HT-29 (cell line): Measurements from ENCODE around the gene PTPRK. TPM values are rescaled to one million over a fixed set of nuclear protein-coding genes. Genes with fewer than 3 reads are reported as not detected.
A peak's percentile ranks its signal among the peaks of the same experiment; 100 is the strongest.

ENCODE experiments used
- DNase-seq: peaks from one replicate; pipeline ENCODE4 v3.0.0-alpha.2; 2015; ENCODE audit warnings: low spot score
- total RNA-seq: library from RNA; depleted of rRNA; stranded (reverse); fragments of >200 nt; shearing (Covaris generic); gene quantifications from 2 replicates; pipeline ENCODE4 v1.2.3, GENCODE V29; 2014

The PTPRK gene
- total RNA-seq, 1 experiment from 2014 or later = 190 TPM

DNA sequence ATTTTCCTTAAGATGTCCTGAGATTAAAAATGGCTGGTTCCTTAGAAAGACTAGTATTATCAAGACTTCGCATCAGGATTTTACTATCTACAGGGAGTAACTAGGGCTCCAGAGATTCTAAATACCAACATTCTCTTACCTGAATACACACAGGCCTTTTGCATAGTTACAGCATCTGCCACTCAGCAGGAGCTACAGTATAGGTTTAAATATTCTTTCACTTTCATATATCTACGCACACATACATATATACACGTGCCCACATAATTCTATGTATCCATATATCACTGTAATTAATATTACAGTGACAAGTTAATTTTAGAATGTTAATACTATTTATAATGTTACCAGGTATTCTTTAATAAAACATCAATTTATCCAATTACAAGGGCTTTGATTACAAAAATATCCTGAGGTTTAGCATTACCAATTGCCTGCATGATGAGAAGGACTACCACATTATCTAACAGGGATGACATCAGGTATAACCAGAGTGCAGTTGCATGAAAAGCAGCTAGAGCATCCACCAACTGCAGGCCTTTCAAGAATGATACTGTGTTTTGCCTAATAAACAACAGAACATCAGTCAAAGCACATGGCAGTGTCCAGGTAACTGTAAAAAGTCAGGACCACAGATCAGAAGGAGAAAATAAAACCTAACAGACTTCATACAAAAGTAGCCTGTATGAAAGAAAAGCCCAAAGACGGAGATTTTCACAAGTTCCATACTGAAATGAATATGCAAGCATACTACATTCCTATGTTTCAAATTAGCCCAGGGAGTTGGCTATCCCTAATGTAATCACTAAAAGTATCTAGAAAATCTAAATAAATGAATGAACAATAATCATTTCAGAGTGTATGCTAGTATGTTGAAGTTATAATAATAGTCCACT, 268.7 kb downstream of the PTPRK start:
- no peak for DNase-seq

DNA sequence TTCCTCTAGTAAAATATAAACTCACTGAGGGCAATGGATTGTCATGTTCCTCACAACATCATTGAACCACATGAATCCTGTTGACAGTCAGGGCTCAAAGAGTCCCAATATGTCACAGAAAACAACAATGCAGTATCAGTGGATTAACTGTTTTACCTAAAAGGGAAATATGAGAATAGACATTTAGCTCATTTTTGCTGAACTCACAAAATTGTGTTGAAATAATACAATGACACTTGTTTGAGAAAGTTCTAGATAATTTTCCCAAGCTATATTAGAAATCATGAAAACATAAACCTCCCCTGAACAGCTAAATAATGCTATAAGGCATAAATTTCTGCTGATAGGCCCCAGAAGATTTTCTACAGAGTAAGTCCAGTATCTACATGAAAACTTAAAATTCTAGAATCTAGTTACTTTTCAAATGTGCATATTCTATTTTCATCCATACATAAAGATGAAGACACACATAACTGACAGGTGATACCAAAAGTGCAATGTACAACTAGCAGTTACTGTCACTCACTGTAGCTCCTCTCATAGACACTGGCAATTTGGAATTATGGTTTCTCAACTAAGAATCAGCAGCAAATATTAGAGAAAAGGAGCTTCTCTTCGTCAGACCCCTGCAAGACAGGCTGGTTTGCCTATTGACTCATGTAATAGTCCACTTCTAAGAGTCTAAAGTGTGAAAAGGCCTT, 269.9 kb downstream of the PTPRK start:
- DNase-seq = no peak

DNA sequence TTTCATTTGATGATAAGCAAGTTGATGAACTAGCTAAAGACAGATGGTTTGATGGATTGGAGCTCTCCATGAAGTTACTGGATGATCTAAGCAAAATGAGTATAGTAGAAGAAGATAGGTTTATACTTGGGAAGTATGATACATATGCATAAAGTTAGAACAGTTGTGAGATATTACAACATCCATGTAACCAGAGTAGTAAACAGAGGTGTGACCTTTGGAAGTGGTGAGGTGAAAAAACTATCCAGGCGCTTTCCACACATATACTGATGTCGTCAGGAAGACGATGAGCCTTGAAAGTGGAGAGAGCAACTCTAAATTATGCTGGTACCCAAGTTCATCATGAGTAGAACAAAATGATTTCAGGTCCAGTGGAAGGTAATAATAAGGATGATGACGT, 271.0 kb downstream of the PTPRK start:
- no peak for DNase-seq

DNA sequence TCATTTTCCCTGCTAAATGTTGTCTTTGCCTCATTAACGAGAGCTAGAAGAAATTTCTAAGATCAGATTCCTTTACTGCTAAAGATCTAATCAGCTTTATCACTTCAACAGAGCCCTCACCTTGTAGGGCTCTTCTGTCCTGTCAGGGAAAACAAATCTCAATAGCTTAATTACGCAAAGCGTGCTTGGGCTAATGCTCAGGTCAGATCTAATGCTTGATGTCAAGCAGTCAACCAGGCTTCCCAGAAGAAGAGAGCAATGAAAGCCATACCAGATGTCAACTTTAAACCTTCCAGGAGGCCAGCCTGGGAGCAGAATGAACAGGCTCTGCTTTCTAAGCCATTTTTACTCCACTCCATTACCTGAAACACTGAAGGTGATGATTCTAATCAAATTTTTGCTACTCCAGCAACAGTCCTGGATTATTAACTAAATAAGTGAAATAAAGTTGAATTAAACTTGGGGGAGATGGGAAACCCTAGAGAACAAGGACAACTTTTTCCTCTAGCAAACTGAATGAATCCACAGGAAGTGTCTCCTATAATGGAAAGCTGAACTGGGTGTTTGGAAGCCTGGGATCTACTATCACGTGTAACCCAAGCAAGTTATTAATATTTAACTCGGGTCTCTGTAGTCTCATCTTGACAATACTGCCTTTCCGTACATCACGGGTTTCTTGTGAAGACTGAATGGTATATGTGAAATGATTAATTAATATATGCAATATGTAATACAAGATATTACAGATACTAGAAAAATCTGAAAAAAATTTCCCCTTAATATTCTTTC, 273.7 kb downstream of the PTPRK start:
- no peak for DNase-seq

DNA sequence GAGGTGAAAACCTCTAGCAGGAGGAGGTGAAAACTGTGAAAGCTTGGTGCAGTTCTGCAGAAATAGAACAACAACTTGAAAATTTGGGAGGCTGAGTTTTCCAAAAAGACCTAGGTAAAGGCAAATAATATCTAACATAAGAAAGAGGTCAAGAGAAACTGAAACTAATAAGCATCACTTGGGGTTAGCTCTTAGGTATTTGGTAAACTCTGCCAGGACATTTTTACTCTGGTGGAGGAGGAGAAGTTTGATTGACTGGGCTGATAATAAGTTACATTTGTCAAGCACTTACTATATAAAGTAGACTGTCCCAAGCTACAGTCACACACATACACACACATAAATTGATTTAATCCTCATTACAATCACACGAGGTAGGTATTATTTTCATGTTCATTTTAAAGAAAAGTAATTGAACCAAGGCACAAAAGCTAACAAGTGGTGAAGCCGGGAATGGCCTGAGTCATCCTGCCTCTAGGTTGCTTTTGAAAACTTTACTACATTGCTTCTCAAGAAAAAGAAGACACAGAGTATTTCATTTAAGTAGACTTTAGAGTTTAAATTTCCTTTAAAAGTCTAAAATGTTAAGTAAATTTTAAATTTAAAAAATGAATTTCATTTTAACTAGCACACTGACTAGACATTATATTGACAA, 275.5 kb downstream of the PTPRK start:
- no peak for DNase-seq

DNA sequence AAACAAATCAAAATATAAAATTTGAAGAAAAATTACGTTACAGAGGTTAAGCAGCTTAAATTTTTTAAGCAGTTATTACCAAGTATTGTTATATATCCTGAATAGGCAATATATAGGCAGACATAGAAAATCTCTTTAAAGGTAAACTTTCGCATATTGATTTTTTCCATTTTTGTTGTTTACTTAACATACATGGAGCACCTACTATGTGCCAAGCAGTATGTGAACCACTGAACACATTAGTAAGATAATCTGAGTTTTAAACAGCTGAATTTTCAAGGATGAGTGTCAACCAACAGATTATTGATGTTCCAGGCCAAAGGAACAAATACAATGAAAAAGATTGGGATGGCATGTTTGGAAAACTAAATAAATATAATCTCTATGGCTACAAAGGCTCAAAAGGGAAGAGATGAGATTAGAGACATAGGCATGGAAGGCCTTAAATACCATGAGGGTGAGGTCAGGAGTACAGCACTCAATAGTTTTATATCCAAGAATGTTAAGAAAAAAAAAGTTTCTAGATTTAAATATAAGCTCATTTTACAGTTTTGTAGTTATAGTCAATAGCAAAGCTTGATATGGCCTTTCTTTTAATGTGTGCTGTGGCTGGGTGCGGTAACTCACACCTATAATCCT, 277.5 kb downstream of the PTPRK start:
- no peak for DNase-seq

DNA sequence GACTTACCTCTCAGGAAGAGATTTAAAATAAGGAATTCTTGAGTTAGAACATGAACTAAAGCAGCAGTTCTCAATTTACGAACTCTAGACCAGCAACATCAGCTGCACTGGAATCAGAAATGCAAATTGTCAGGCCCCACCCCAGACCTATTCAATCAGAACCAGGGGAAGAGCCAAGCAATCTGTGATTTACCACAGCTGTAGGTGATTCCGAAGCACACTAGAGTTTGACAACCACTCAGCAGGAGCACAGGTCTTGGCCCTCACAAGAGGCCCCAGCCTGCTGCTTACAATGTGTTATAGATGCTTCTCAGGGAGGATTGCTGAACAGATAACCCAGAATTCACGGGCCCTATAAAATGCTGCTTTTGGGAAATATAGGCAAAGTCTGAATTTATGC, 279.2 kb downstream of the PTPRK start:
- DNase-seq = no peak

DNA sequence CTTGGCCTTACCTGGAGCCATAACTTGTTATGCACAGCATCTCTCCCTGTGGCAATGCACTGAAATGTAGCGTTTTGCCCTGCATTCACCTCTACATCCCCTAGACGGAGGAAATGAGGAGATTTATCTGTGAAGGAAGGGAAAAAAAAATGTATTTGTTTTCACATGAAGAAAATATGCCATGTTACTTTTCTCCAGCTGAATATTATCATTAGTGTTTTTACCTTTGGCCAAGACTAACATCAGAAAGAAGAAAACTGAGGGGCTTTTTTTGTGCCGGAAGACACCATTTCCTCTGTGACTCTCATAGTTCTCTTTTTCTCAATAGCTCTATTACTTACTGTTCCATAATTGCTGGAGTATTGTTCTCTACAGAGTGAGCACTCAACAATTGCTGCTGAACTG, 280.4 kb downstream of the PTPRK start:
- DNase-seq = no peak

DNA sequence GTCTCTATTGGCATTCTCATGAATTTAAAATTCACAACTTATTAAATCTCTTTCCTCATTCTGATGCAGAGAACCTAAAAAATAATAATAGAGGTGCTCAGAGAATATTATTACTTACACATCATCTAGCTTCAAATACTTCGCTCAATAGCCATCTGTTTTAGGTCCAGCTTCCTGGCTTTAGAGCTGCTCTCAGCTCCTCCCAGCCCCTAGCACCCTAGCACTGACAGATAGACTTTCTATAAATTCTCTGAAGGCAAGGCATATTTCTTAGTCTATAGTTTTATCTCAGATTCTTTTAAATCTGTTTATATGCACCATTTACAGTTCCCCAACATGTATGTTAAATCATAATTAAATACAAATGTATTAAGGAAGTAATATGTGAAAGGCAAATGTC, 281.3 kb downstream of the PTPRK start:
- DNase-seq = no peak

DNA sequence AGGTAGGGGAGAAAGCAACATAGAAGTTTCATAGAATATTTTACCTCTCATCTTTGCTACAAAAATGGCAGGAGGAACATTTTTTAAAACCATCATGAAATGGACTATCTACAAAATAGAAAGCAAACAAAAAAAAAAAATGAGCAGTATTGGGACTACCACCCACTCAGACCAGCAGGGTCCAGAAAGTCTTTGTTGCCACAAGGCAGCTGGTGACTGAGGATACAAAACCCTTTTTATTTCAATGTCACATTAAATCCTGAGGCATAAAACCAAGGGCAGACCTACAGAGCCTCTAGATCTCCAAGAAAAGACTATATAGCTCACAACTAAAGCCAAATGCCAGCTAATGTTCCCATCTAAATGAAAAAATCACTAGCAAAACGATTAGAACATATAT, 282.2 kb downstream of the PTPRK start:
- DNase-seq = no peak

DNA sequence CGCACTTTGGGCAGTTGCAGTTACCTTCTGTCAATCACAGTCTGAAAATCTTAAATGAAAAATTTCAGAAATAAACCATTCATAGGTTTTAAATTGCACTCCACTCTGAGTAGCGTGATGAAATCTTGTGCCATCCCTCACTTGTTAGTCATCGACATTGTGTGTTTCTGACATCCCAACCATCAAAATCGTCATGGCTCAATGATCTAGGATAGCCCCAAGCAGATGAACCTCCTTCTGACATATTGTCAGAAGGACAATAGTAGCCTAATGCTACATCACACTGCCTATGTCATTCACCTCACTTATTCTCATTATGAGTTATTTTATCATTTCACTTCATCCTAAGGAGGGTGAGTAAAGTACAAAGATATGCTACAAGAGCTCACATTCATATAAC, 284.8 kb downstream of the PTPRK start:
- DNase-seq = no peak

DNA sequence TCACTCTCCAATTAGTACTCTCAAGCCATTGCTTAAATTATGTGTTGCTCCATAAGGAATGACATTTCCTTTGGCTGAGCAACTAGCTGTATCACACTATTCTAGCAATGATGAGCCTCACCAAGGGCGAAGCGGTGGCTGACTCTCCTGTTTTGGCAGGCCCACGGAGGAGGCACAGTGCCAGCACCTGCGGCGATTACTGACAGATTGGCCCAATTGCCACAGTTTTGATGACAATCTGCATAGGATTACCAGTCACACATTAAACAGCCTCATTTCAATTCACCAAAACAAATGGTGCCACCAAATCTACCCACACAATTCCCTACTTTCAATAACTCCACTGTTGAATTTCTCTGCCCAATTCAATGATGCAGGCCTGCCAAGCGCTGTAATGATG, 286.9 kb downstream of the PTPRK start:
- no peak for DNase-seq

DNA sequence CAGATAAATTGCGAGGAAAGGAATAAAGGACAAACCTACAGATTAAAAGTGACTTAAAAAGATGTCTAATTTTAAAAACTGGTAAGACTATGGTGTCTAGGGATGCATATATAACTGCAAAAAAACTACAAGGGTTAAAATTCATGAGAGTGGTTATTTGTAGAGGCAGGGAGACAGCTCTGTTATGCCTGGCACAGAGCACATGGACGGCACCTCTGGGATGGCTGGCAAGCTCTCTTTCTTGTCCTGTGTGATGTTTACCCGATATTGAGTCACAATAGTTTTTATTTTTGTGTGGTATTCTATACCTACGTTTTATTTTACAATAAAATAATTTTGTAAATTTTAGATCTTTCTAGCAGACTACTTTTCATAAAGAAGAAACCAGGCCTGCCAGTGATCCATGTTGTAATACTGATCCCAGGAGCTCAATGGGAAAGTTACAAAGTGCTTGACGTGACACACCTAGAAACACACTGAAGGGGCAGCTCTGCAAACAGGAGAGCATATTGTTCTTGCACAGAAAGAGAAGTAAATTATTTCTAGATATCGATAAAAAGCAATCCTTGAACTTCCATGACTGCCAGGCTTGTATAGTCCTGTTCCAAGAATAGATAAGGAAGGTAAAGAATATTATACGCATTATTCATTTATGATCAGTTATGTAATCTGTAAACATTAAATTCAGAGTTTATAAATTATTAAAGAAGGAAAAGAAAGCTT, 290.0 kb downstream of the PTPRK start:
- DNase-seq = peak; percentile 49

DNA sequence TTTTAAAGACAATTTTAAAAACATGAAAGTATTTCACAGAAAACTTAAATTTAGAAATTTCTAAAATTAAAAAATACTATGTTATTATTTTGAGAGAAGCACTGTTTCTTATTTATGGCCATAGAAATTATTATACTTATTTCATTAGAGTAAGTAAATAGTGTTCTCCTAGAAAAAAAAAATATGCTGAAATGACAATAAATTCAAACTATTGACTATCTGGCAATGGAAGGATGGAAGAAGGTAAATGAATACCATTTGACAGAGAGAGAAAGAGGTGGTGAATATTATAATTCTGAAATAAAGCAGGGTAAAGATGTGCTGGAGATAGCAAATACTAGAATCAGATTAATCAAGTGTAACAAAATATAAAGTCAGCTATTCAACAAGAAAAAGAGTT, 294.8 kb downstream of the PTPRK start:
- no peak for DNase-seq

DNA sequence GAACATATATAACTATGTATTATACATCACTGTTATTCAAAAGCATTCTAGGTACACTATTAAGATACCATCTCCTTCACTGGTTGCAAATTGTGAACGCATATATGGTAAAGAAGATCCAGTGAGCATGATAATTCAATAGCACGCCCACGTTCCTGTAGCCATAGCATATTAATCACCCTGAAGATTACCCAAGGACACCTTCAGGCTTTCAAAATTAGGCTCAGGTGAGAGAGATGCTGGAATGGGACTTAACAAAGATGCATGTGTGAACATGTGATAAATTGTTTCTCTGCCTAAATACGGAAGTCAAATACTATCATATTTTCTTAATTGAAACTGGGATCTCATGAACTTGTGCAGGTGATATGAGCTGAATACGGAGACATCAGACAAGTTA, 303.5 kb downstream of the PTPRK start:
- no peak for DNase-seq

DNA sequence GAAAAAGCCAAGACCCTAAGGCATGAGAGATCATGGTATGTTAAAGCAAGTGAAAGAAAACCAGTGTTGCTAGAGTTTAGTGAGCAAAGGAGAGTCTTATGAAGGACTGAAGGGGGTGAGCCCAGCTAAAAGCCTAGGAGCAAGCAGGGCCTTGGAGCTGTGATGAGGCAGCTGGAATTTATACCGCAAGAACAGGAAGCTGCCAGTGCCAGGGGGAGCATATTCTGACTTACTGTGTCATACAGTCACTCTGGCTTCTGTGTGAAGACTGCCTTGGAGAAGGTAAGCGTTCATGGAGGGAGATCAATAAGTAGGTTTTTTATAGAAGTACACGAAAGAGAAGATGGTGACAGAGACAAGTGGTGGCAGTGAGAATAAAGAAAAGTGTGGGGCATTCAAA, 310.6 kb downstream of the PTPRK start:
- no peak for DNase-seq

DNA sequence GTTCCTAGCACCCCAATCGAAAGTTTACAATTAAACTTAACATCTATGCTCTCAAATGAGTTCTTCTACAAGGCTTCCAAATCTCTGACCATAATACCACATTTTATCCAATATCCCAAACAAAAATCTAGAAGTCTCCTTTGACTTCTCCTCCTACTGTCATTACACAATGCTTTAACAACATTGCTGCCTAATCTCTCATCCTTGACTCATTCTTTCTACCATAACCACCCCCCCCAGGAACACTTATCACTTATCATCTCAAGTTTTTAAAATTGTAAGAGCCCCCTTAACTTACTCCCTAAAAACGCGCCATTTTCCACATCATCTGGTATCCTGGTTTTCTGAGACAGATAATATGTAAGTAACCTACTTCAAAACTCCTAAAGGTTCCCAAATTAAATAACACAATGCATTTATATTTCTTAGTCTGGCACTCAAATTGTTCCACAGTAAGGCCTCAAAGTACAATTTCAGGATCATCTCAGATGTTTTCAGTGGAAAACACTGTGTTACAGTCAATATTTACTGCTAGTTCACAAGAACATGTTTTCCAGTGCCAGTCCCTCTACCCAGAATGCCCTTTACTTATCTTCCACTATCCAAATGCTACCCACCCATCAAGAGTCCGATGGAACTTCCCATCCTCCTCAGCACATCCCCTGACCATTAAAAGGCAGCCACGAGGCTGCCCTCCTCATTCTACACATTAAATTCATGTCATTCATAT, 311.4 kb downstream of the PTPRK start:
- DNase-seq = no peak

DNA sequence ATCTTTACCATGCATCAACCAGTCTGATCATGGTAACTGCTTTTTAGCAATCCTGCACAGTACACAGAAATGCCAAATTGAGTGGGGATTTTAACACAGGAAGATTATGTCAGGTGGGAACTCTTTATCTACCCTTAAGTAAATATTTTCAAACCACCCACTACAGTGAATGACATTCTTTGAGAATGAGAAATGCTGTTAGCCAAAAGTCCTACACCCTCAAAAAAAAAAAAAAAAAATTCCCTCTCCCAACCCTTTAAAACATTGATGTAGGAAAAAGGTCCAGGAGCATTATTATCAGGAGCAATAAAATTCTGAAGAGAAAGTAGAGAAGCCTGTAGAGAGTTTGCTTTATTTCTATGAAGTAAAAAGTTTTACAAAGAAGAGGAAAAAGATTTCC, 312.3 kb downstream of the PTPRK start:
- no peak for DNase-seq

DNA sequence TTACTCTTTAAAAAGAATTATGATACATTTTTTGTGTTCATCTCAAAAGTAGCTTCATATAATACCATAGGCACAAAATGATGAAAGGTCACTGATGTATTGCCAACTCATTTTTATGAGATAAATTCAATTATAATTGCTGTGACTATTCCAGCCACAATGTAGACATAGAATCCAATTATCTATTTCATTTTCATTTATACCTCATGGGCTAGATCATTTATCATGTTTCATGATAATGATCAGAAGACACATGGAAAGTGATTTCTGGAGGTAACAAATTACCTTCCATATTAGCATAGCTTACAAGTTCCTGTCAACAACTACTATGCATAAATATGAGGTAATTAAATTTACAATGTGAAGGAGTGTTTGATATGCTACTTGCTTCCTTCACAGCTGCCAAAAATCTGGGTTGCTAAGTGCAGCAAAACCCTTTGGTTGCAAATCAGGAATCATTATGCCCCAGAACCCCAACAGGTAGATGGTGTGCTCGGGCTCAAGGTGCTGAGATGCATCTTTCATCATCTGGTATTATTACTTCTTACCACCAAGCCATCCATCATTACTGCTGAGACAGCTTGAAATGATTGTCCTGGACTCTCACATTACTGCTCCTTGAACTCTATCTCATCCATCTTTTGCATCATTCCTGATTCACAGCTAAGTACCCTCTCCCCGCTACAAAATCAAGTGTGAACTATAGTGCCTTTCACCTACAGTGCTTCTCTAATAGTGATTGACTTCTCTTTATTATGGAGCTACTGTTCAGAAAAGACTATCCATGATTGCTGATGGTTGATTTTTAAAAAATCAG, 313.6 kb downstream of the PTPRK start:
- no peak for DNase-seq
